HFFc6 (cell line): Measurements from ENCODE around the gene PIGH. TPM values are rescaled to one million over a fixed set of nuclear protein-coding genes. Genes with fewer than 3 reads are reported as not detected.

Source experiments
- DNase-seq: peaks from one replicate; pipeline ENCODE4 v3.0.0-alpha.2; 2018
- H3K27ac Mint-ChIP-seq: 2 replicates; pipeline ENCODE4 v1.8.0; 2020; ENCODE audit warnings: mild to moderate bottlenecking, mixed read lengths
- H3K27me3 Mint-ChIP-seq: 2 replicates; pipeline ENCODE4 v1.8.0; 2021; ENCODE audit warnings: mild to moderate bottlenecking, moderate library complexity, mixed read lengths; ENCODE audit not compliant: insufficient read depth
- H3K36me3 Mint-ChIP-seq: 2 replicates; pipeline ENCODE4 v1.8.0; 2021; ENCODE audit warnings: low read depth, mixed read lengths
- H3K4me1 Mint-ChIP-seq: 2 replicates; pipeline ENCODE4 v1.8.0; 2020; ENCODE audit warnings: low read depth, mixed read lengths
- H3K4me3 Mint-ChIP-seq: 2 replicates; pipeline ENCODE4 v1.8.0; 2020; ENCODE audit warnings: mild to moderate bottlenecking, moderate library complexity, mixed read lengths
- H3K9me3 Mint-ChIP-seq: 2 replicates; pipeline ENCODE4 v1.8.0; 2020; ENCODE audit warnings: mild to moderate bottlenecking, mixed read lengths
- CTCF ChIP-seq: fragments of 200-600 bp; sonication (generic); IDR thresholded peaks from 2 replicates; pipeline ENCODE4 v1.5.0; 2021; ENCODE audit warnings: antibody characterized with exemption, mild to moderate bottlenecking
- total RNA-seq, 6 experiments: library from RNA; stranded (reverse); fragmentation: NEBNext Ultra II Directional; extraction: Animal tissue kit (Norgen Biotek cat#: 25700); gene quantifications; 2 replicates in 1 of 6; 3 replicates in 5 of 6; pipeline ENCODE4 v1.2.3, GENCODE V29; 2021

PIGH gene
- total RNA-seq, 6 experiments from 2014 or later: 6.3 to 9.3 (median 7.8) TPM

GRCh38 chr14:67641902-67642749, 42.1 kb upstream of the PIGH start:
- Mint-ChIP-seq H3K9me3 (no peaks in the 10 kb centered on the region), H3K4me3 (no peak overlapping the region), H3K27me3 (peaks cover 2% of the 10 kb centered on the region; the same call in 1 of the 2 replicates), H3K27ac (no peak overlapping the region), H3K36me3 (peaks cover 14% of the 10 kb centered on the region), H3K4me1 (no peaks in the 10 kb centered on the region)
- DNase-seq: no peak
- TF ChIP-seq CTCF: no peak

- Mint-ChIP-seq H3K27me3 (peaks cover 2% of the 10 kb centered on the region; the same call in 1 of the 2 replicates), H3K9me3 (no peaks in the 10 kb centered on the region), H3K4me3 (no peak overlapping the region), H3K36me3 (peaks cover 7% of the 10 kb centered on the region), H3K4me1 (no peaks in the 10 kb centered on the region), H3K27ac (no peak overlapping the region)
- DNase-seq: no peak
- TF ChIP-seq CTCF: no peak
Observed at GRCh38 chr14:67641480-67641879, 41.4 kb upstream of the PIGH start.

GRCh38 chr14:67638642-67639041, 38.6 kb upstream of the PIGH start:
- Mint-ChIP-seq H3K4me1 (no peaks in the 10 kb centered on the region), H3K27me3 (peaks cover 2% of the 10 kb centered on the region), H3K9me3 (no peaks in the 10 kb centered on the region), H3K27ac (no peak overlapping the region), H3K4me3 (no peak overlapping the region), H3K36me3 (no peaks in the 10 kb centered on the region)
- no peak for TF ChIP-seq CTCF
- no peak for DNase-seq

GRCh38 chr14:67636361-67636919, 36.4 kb upstream of the PIGH start:
- Mint-ChIP-seq H3K27ac (no peak overlapping the region), H3K27me3 (peaks cover 4% of the 10 kb centered on the region), H3K9me3 (no peaks in the 10 kb centered on the region), H3K4me3 (no peak overlapping the region), H3K4me1 (no peaks in the 10 kb centered on the region), H3K36me3 (no peaks in the 10 kb centered on the region)
- no peak for DNase-seq
- no peak for TF ChIP-seq CTCF

- Mint-ChIP-seq H3K4me3 (no peak overlapping the region), H3K36me3 (no peaks in the 10 kb centered on the region), H3K4me1 (no peaks in the 10 kb centered on the region), H3K27ac (no peak overlapping the region), H3K9me3 (no peaks in the 10 kb centered on the region), H3K27me3 (peaks cover 5% of the 10 kb centered on the region)
- TF ChIP-seq CTCF: no peak
- no peak for DNase-seq
Observed at GRCh38 chr14:67633451-67634147, 33.5 kb upstream of the PIGH start.
